ENCODE results near the gene DEGS2.

DNA sequence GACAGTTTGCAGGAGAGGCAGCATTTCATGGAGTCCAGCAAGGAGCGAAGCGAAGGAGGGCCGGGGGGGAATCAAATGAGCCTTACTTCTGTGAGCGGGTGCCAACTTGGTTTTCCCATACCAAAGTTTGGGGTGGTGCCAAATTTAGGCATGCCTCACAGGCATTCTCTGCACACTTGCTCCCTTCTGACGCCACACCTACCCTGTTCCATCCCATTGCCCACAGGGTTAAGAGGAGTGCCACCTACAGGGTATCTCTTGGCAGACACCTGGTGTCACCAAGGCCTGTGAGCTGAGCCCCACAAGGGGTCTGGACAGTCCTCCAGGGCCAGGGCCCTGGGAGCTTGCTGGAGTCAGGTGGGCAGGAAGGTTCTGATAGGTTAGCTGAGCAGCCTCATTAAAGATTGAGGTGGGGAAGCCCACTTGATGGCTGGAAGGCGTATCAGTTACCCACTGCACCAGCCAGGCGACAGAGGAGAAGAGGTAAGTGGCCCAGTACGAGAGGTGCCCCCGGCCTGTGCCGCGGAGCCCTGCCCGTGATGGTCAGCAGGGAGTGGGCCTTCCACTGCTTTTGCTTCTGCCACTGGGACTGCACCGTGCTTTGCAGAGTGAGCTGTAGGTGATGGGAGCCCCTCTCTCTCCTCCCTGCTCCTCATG lies 45.2 kb downstream of the DEGS2 start:
- TF ChIP-seq, protein P1, sequence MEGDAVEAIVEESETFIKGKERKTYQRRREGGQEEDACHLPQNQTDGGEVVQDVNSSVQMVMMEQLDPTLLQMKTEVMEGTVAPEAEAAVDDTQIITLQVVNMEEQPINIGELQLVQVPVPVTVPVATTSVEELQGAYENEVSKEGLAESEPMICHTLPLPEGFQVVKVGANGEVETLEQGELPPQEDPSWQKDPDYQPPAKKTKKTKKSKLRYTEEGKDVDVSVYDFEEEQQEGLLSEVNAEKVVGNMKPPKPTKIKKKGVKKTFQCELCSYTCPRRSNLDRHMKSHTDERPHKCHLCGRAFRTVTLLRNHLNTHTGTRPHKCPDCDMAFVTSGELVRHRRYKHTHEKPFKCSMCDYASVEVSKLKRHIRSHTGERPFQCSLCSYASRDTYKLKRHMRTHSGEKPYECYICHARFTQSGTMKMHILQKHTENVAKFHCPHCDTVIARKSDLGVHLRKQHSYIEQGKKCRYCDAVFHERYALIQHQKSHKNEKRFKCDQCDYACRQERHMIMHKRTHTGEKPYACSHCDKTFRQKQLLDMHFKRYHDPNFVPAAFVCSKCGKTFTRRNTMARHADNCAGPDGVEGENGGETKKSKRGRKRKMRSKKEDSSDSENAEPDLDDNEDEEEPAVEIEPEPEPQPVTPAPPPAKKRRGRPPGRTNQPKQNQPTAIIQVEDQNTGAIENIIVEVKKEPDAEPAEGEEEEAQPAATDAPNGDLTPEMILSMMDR (IDR thresholded peaks at IDR 0.05 in 2 of 3, conservative IDR thresholded peaks at IDR 0.05 in 1 of 3; ENCODE audit: borderline replicate concordance in 1 of 3, insufficient read depth in 1 of 3, low read depth in 2 of 3, low read length in 2 of 3): no peak
- TF ChIP-seq EGR1 (IDR thresholded peaks at IDR 0.05; ENCODE audit: low read depth): no peak
- TF ChIP-seq EZH2phosphoT487 (IDR thresholded peaks at IDR 0.05; ENCODE audit: borderline replicate concordance): no peak
- no peak for TF ChIP-seq ZNF274 (IDR thresholded peaks at IDR 0.05; ENCODE audit: low read depth, low read length)
- no peak for TF ChIP-seq SP1 (IDR thresholded peaks at IDR 0.05; ENCODE audit: low read depth)
- no peak for TF ChIP-seq CBX3 (IDR thresholded peaks at IDR 0.05; ENCODE audit: low read depth)
